ENCODE data around the gene B4GALT7.
"Not testable (repeated sequence)": the region's sequence is repeated elsewhere in the genome, so short reads cannot be mapped to it uniquely, and the experiment has no call there.

The B4GALT7 gene

DNA sequence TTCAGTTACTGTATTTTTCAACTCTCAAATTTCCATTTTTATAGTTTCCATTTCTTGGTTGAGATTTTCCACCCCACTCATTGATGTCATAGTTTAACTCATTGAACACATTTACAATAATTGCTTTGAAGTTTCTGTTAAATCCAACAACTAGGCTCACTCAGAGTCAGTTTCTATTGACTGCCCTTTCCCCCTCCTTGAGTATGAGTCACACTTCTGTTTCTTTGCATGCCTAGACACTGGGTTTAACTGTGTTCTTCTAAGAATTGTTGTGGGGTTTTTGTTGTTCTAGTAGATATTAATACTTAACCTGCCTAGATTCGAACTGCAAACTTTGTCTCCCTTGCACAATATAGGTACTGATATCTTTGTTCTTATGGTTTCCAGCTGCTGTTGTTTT, 45.5 kb downstream of the B4GALT7 start:
- not testable (repeated sequence) for H3K9me3 ChIP-seq (ENCODE audit: low read length); H3K27me3 ChIP-seq (ENCODE audit: insufficient read depth, low read length); H2AFZ ChIP-seq (ENCODE audit: low read depth, low read length); H3K36me3 ChIP-seq (ENCODE audit: insufficient read depth, low read length); H3K4me3 ChIP-seq (ENCODE audit: low read length); H3K4me1 ChIP-seq (ENCODE audit: insufficient read depth, low read length)

DNA sequence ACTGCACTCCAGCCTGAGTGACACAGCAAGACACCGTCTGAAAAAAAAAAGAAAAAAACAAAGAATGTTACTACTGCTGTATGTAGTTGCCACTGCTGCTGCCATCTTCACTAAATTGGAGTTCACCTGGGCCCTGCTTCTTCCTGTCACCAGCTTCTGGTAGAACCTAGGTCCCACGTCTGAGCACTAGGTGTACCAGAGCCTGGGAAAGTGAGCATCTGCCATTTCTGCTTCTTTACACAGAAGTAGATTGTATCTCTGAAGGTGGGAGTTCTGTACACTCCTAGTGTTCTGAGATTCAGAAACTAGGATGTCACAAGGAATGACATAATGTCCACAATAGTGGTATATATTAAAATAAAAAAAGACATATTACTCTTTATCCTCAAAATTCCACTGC, 51.3 kb downstream of the B4GALT7 start:
- not testable (repeated sequence) for H3K36me3 ChIP-seq (ENCODE audit: insufficient read depth, low read length); H2AFZ ChIP-seq (ENCODE audit: low read depth, low read length); H3K4me3 ChIP-seq (ENCODE audit: low read length); H3K9me3 ChIP-seq (ENCODE audit: low read length); H3K4me1 ChIP-seq (ENCODE audit: insufficient read depth, low read length); H3K27me3 ChIP-seq (ENCODE audit: insufficient read depth, low read length)

DNA sequence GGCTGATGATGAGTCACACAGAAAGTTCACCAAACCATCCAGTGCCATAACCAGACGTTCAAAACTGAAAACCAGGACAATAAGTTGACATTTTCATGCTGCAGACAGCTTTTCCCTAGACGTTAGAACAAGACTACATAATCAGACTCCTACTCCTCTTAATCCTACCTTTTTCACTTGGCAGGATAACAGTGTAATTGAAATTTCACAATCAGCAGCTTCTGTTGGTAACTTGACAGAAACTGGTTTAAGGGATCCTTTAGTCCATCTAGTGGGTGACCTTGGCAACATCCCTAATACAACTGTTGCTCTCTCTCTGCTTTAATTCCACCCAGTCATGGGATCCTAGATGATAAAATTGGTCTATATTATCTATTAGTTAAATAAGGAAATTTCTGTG, 57.9 kb downstream of the B4GALT7 start:
- H3K4me1 ChIP-seq (ENCODE audit: insufficient read depth, low read length); H3K36me3 ChIP-seq (ENCODE audit: insufficient read depth, low read length); H2AFZ ChIP-seq (ENCODE audit: low read depth, low read length); H3K4me3 ChIP-seq (ENCODE audit: low read length); H3K27me3 ChIP-seq (ENCODE audit: insufficient read depth, low read length); H3K9me3 ChIP-seq (ENCODE audit: low read length): not testable (repeated sequence)

DNA sequence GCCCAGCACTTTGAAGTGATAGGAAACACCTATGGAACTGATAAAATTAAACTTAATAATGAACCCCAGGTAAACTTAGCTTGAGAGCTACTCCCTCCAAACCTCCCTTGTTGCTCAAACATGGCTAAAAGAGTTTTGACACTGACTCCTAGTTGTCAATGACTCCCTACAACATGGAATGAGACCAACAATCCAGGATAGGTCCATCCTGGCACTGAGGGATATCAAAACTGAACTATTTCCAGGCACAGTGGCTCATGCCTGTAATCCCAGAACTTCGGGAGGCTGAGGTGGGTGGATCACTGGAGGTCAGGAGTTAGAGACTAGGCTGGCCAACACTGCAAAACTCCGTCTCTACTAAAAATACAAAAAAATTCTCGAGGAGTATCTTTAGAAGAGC, 58.6 kb downstream of the B4GALT7 start:
- not testable (repeated sequence) for H3K4me3 ChIP-seq (ENCODE audit: low read length); H3K4me1 ChIP-seq (ENCODE audit: insufficient read depth, low read length); H3K9me3 ChIP-seq (ENCODE audit: low read length); H3K36me3 ChIP-seq (ENCODE audit: insufficient read depth, low read length); H2AFZ ChIP-seq (ENCODE audit: low read depth, low read length); H3K27me3 ChIP-seq (ENCODE audit: insufficient read depth, low read length)

All from neuron (in vitro differentiated cells).